HG03135 (cell line): ENCODE data around the gene KIF26A.
"Not testable (repeated sequence)": the region's sequence is repeated elsewhere in the genome, so short reads cannot be mapped to it uniquely, and the experiment has no call there.

Experiments
- ATAC-seq: cut with Tn5 transposase; IDR thresholded peaks from one replicate; pipeline ENCODE4 v1.9.1; 2021; ENCODE audit warnings: mild to moderate bottlenecking, moderate library complexity; ENCODE audit not compliant: unreplicated experiment

KIF26A gene

DNA sequence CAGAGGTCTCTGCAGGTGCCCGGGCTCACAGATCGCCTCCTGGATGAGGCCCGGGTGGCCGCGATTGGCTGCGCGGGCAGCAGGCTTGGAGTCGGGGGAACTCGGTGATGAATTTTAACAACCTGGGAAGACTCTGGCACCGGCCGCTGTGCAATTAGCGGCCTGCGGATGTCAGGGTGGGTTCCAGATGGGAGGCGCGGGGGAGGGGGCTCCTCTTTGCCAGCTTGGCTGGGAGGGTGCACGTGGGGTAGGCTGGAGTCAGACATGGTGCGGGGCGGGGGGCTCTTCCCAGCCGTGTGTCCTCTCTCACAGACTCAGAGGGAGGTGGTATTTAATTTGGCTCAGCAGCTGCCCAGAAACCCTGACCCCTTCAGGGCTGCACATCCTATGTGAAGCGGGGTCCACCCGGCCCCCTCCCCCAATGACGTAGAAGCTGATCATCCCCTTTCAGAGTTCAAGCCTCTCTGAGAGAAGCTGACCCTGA, 81.4 kb downstream of the KIF26A start:
- no peak for ATAC-seq

DNA sequence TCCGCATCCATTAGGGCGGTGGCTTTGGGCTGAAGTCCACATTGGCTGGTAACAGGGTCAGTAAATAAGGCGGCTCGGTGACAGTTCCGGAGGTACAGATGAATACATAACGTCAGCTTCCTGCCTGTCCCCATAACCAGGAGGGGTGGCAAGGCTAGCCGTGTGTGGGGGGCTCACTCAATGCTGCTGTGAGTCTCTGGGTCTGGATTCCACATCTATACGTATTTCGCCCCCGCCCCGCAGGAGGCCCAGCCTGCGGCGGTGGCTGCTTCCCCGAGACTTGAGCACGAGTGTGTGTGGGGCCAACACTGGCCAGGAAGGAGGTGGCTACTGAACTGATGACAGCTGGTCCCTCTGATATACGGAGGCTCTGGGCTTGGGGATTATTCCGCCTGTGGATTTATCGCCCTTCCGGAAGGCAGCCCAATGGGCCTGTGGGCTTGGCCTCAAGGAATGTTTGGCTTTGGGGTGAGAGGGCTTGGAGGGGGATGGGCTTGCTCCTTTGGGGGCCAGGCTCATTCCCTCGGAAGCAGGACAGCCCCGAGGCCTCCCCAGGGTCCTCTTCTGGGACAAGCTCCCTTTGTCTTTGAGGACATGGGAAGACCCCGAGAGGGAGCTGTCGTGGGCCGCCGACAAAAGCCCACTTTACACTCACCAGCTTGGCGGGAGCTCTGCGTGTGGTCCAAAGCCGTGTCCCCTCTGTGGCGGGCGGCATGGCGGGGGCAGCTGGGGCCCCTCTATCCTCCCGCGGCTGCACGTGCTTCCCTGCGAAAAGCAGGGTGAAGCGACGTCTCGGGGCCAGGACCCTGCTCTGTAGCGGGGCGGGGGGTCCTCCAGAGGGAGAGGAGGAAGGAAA, 82.1 kb downstream of the KIF26A start:
- no peak for ATAC-seq

DNA sequence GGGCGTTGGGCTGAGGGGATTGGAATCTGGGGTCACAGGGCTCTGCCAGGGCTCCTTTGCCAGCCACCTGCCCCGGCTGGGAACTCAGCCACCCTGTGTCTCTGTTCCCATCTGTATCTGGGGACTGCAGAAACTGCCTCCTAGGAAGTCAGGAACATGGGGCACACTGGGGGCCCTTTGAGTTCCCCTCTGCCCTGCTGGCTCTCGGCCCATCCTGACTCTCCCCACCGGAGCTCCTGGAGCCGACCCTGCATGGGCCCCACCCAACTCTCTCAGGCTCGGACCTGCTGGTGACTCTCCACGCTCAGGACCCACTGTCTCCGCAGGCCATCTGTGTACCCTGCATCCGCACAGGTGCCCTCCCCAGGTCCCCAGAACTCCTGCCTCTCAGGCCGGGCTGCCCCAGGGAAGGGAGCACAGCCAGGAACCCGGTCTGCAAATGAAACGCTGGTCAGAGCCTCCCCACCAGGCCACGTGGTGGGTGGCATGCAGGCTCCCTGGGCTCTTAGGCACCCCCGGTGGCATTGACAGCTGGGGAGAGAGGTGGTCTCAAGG, 82.8 kb downstream of the KIF26A start:
- ATAC-seq = no peak

DNA sequence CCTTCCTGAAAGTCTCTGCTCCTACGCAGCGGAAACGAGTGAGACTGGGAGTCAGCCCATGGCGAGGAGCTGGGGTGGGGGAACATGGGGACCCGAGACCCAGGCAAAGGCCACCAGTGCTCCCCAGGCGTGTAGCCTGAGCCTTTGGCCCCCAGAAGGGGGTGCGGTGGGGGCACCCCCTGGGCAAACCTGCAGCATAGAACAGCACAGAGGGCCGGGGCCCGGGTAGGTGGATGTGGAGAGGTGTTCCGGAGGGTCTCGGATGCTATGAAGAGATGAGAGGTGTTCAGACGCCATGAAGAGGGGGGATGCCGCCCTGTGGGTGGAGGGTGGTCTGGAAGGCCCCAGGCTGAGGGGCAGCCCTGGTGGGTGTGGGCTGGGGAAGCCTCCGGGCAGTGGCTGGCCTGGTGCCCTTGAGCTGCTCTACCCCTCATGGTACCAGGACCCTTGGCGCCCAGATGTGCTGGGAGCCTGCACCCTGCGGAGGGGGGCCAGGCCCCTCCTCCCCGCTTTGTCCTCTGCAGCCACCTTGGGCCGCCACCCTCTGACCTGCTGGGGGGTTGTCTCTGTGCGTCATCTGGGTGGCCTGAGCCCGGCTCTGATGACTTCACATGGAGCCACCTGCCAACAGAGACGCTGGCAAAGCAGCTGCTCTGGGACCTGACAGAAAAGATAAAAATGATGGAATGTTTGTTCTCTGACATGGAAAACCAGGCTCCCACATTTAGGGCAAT, 83.4 kb downstream of the KIF26A start:
- no peak for ATAC-seq

DNA sequence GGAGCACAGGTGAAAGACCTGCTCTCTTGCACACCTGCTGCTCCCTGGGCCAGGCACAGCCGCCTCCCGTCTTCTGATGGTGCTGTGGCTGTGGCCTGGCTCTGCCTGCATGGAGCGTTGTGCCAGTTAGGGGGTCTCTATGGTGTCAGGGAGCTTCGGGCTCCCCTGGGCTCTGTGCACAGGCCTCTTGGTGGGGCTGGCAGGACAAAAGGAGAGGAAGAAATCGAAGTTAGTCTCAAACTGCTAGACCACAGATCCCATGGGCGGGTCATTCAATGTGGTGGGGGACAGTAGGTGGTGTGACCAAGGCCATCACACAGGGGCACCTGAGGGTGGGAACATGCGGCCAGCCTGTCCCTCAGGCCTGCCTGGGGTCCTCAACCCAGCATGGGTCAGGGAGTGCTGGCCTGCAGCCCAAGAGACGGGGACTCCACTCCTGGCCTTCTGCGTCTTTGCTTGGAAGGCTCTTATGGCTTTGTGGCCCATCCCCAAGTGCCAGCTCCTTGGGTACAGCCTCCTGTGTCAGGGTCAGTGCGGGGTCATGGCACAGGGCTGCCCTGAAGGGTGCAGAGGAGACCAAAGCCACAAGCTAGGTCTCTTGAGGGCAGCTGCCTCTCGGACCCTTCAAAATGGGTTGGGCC, 84.1 kb downstream of the KIF26A start:
- ATAC-seq = no peak

DNA sequence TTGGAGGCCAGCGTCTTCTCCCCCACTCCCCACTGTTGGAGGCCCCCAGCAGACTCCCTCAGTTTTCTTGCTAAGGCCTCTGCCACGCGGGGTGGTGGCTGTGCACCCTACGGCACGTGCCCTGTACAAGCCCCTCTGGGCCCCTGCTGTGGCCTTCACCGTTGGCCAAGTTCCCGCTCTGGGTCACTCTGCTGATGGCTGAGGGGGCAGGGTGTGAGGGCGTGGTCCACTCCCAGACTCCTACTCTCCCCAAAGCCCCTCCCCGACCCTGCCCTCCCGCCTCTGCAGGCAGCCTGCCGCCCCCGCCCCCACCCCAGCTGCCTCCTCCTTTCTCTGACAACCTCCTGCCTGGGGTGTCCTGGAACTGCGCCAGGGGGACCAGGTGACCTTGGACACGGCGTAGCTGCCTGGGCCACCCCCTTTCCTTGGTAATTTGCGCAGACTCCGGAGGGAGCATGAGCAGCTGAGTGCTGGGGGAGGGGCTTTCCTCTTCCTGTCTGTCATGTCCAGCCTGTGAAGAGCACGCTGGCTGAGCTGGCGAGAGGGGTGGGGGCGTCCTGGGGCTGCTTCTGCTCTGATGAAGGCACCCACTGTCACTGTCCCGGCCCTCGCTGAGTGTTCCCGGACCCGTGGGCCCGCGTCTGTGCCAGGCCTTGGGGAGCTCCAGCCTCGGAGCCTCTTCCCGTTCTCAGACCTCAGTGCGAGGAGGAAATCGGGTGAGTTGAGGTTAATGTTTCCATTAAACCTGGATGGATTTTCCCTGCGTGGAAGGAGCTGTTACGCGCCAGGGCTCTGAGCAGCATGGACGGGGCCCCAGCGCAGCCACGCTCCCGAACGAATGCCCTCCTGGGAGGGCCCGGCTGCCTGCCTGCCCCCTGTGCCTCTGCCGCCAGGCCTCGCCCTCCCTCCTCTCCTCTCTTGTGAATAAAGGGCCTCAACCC, 85.0 kb downstream of the KIF26A start:
- no peak for ATAC-seq

DNA sequence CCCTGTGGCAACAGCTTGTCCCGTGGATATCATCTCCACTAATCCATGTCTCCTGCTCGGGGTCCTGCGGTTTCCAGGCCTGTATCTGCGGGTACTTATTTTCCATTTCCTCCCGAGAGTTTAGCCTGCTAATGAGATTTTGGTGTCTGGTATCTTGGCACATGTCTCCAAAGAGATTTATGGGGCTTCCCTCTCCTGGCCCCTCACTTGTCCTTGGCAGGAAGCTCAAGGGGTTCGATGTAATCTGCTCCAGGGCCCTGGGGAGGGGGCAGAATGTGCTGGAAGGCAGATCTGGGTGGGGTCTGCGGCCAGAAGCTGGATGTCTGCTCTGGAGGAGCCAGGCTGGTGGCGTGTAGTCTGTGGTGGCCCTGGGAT, 85.7 kb downstream of the KIF26A start:
- no peak for ATAC-seq

DNA sequence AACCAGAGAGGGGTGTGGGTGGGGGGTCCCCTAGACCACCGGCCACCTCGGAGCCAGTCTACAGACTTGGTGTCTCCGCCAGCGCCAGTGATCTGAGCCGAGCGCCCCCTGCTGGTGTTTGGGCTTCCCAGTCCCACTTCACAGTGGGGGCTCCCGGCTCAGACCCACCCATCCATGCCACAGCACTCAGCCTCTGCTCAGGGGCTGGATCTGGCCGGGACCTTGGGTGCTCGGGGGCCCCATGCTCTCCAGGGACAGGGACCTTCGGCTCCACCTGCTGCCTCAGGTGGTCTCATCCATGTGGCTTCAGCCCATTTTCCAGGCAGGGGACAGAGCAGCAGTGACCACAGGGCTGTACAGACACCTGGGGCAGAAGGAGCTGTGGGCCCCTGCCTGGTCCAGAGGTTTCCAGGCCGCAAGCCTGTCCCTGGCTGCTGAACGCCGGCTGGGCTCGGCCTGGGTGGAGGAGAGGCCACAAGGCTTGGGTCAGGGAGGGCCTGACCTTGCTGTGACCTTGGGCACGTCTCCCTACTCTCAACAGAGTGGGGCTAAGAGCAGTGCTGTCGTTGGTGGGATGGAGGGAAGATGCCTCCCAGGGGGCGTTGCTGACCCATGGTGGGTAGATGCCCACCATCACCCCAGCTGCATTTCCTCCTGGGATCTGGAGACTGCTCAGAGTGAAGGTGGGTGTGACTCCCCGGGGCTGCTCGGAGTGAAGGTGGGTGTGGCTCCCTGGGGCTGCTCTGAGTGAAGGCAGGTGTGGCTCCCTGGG, 86.3 kb downstream of the KIF26A start:
- no peak for ATAC-seq

DNA sequence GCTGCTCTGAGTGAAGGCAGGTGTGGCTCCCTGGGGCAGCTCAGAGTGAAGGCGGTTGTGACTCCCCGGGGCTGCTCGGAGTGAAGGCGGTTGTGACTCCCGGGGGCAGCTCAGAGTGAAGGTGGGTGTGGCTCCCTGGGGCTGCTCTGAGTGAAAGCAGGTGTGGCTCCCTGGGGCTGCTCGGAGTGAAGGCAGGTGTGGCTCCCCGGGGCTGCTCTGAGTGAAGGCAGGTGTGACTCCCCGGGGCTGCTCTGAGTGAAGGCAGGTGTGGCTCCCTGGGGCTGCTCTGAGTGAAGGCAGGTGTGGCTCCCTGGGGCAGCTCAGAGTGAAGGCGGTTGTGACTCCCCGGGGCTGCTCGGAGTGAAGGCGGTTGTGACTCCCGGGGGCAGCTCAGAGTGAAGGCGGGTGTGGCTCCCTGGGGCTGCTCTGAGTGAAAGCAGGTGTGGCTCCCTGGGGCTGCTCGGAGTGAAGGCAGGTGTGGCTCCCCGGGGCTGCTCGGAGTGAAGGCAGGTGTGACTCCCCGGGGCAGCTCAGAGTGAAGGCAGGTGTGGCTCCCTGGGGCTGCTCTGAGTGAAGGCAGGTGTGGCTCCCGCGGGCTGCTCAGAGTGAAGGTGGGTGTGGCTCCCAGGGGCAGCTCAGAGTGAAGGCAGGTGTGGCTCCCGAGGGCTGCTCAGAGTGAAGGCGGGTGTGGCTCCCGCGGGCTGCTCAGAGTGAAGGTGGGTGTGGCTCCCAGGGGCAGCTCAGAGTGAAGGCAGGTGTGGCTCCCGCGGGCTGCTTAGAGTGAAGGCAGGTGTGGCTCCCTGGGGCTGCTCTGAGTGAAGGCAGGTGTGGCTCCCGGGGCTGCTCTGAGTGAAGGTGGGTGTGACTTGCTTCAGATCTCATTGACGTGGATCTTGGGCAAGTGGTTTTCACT, 87.1 kb downstream of the KIF26A start:
- not testable (repeated sequence) for ATAC-seq

DNA sequence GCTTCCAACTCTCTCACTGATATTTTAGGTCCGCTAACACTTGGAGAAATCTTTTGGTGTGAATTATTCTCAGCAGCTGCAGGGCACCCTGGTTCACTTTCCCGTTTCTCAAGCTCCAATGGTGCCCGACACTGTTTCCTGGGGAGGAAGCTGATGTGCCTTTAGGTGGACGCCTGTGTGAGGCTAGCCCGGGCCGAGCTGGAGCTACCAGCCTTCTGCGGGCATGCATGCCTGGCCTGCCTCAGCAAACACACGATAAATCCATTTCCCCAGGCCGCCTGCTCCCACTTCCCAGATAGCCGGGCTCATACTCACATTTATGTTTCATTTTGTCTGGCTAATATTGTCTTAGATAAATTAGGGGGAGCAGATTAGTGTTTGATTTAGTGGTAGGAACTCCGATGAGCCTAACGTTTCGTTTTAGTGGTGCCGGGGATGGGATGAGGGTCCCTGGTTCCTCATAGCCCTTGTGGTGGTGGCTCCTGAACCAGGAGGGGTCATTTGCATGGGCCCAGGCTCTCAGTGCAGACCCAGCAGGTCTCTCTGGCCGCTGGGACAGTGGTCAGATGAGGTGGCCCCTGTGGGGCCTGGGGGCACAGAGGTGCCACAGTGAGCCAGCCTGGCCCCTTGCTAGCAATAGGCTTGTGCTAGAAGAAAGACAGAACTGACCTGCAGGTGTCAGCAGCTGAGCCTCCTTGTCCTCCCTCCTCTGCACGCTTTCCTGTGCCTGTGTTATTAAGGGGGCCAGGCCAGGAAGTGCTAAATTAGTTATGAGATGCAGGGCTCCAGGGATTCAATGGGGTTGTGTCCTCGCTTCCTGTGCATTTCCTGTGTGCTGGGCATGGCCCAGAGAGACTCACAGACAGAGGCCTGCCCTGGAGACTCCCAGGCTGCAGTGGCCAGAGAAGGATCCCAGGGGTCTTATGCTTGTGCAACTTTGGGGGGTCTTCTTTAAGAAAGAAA, 88.3 kb downstream of the KIF26A start:
- no peak for ATAC-seq

DNA sequence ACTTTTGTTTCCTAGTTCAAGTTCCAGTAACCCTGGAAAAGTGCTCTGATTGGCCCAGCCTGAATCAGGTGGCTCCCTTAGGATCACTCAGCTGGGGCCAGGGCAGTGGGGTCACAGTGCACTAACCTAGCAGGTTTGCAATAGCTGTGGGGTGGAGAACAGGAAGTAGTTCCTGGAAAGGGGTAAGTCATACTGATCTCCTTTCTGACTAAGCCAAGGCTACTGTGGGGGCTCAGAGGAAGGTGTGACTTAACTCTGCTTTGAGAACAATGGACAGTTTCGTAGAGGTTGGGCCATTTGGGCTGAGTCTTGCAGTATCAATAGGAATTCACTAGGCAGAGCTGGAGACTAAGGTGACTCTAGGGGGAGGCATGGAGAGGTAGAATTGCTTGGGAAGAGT, 89.4 kb downstream of the KIF26A start:
- ATAC-seq = no peak

DNA sequence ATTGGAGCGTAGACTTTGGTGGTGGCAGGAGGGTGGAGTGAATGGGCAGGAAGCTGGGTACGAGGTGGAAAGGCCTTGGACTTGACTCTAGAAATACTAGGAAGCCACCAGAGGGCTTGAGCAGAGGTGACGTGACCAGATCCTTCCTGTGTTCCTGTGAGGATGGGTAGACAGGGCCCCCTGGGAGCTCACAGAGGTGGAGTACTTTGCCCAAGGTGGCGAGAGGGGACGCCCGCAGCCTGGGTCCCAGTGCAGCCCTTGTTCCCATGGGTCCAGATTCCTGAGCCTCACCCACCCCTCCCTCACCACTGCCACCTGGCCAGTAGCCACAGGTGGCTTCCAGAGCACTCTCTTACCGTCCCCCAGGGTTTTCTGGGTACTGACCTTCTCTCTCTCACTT, 89.8 kb downstream of the KIF26A start:
- ATAC-seq = no peak

DNA sequence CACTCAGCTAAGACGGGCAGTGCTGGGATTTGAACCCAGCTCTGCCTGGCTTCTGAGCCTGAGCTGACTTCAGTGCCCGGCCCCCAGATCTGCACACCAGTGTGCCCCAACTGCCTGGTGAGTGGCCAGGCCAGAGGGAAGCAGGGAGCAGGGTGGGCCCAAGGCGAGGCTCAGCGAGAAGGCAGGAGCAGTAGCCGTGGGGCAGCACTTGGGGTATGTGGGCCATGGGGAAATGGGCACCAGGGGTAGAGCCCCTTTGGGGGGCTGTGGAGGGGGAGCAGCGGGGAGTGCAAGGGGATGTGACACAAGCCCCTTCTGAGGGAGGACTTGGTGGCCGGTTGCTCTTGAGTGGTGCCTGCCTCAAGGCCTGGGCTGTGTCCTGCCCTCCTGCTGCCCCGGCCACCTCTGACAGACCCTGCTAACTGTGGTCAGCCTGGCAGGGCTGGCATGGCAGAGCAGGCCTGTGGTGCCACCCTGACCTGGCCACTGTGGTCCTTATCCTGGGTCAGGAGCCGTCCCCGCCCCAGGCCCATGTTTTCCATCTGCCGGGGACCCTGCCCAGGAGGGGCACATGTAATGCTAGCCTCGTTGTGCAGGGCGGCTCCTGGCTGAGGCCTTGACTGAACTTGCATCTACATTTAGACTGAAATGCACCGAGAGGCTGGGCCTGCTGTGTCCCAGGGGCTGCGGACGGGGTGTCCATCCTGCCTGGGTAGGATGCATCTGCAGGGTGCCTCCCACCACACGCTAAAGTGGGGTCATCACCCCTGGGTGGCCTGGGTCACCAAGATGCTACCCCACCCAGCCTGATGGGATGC, 90.5 kb downstream of the KIF26A start:
- ATAC-seq = no peak

DNA sequence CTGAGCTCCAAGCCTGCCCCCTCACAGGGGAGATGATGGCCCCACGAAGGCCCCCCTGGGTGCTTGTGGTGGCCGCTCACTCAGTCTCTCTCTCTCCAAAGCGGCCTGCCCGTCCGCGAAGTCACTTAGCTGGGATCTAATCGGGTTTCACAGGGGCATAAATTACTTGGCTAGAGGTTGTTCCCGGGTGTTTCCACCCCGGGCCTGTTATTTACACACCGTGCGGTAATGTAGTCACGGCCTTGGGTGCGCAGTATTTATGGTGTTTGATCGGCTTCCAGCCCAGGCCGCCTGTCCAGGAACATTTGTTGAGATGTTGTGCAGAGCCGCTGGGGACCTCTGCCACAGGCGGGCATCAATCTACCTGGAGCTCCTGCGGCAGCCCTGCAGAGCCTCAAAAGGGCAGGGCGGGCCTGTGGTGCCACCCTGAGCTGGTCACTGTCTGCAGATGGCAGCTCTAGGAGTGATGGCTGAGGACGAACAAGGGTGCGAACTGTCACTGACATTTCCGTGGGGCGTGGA, 91.2 kb downstream of the KIF26A start:
- ATAC-seq = no peak

DNA sequence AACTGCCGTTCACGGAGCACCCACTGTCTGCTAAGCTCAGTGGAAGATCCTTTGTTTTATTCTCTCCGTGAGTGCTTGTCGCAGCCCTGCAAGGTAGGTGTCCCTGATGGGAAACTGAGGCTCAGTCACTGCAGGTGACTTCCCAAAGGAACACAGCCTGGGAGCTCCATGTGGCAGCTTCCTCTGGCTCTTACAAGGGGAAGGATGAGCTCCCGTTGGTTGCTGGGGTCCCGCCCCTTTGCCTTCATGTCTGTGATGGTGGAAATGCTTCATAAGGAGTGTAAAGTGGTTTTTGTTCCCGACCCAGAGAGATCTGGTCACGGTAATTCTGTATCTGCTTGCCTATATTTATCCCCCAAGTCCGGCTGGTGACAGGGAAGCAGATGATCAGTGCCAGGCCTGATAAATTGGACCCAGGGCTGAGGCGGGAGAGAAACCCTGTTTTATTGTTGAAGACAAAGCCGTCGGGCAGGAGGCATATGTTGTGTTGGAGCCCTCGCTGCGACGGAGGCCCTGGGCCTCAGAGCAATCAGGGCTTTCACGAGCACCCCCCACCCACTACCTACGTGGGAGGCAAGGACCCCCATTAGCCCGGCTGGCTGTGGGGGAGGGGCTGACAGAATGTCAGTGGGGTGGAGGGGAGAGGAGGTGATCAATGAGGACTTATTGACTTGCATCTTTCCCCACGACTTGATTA, 91.9 kb downstream of the KIF26A start:
- no peak for ATAC-seq
